K562 (cell line): ENCODE data around the gene RCL1. TPM values are rescaled to one million over a fixed set of nuclear protein-coding genes. Genes with fewer than 3 reads are reported as not detected.

Experiments
- ATAC-seq: fragments of 200-7000 bp; cut with Tn5 transposase; 3 replicates; pipeline ENCODE4 v1.9.1; 2020; ENCODE audit warnings: moderate library complexity
- BruUV-seq: library from RNA; stranded (reverse); fragments of 400-500 nt; replicated peaks from 2 replicates; lab custom pipeline; 2021; lab: Mats Ljungman, UMichigan
- CTCF ChIA-PET: fragments of 300-600 bp; formaldehyde crosslinking; extraction: SDS; loops from one replicate; lab custom pipeline; 2021; ENCODE audit warnings: low intra/inter-chr PET ratio; lab: Yijun Ruan, JAX
- POLR2A ChIA-PET: fragments of 300-600, 350-650 bp; sonication (Branson Sonifier 250); formaldehyde crosslinking; extraction: SDS; loops from one replicate; lab custom pipeline; 2021; ENCODE audit warnings: antibody characterized with exemption, inconsistent platforms; lab: Yijun Ruan, JAX
- DNase-seq, 4 experiments: peaks; one replicate each; pipeline versions ENCODE4 v3.0.0 to v3.0.0-alpha.2; 2011 to 2018; ENCODE audit warnings: low spot score in 3 of 4, mixed read lengths in 3 of 4; ENCODE audit errors: extremely low read depth in 1 of 4
- FAIRE-seq: peaks from 2 replicates; lab custom pipeline; 2011; peaks lifted over from hg19 to GRCh38; lab: Jason Lieb, UNC
- H2AFZ ChIP-seq: 2 replicates; pipeline ENCODE4 v1.6.0; 2011; ENCODE audit warnings: low read depth, low read length, control low read depth, inconsistent platforms
- H3K27ac ChIP-seq: fragments of 200-600 bp; 3 replicates; pipeline ENCODE4 v1.8.0; 2011; ENCODE audit warnings: low read depth, mild to moderate bottlenecking, control low read depth, inconsistent platforms, low read length, moderate library complexity, mixed read lengths; ENCODE audit errors: extremely low read depth
- H3K27me3 ChIP-seq, 2 experiments: fragments of 300-600 bp in 1 of 2; 2 replicates in 1 of 2; 3 replicates in 1 of 2; pipeline versions ENCODE4 v1.6.0 to v1.8.0; 2011; ENCODE audit warnings: inconsistent platforms in 2 of 2, low read length in 2 of 2, mild to moderate bottlenecking in 1 of 2, mixed read lengths in 1 of 2, moderate library complexity in 1 of 2; ENCODE audit not compliant: control insufficient read depth in 2 of 2, insufficient read depth in 2 of 2
- H3K36me3 ChIP-seq: fragments of 300-600 bp; 3 replicates; pipeline ENCODE4 v1.8.0; 2011; ENCODE audit warnings: mild to moderate bottlenecking, low read length, inconsistent platforms; ENCODE audit not compliant: control insufficient read depth, insufficient read depth
- H3K4me1 ChIP-seq, 2 experiments: fragments of 200-600 bp in 1 of 2; replicated peaks in 1 of 2; 2 replicates in 1 of 2; 3 replicates in 1 of 2; pipeline versions ENCODE4 v1.5.1 to v1.8.0; 2011; ENCODE audit warnings: inconsistent platforms in 2 of 2, low read length in 2 of 2, mild to moderate bottlenecking in 1 of 2, mixed read lengths in 1 of 2, moderate library complexity in 1 of 2; ENCODE audit not compliant: control insufficient read depth in 2 of 2, insufficient read depth in 2 of 2
- H3K4me2 ChIP-seq: 2 replicates; pipeline ENCODE4 v1.6.1; 2011; ENCODE audit warnings: low read length, control low read depth, inconsistent platforms, mixed read lengths; ENCODE audit not compliant: insufficient read depth
- H3K4me3 ChIP-seq: fragments of 200-600 bp; sonication (generic), shearing (Covaris generic); 2 replicates; pipeline ENCODE4 v1.5.1; 2016; ENCODE audit warnings: control low read depth, inconsistent platforms
- H3K79me2 ChIP-seq: fragments of 200-600 bp; 3 replicates; pipeline ENCODE4 v1.8.0; 2011; ENCODE audit warnings: low read length, inconsistent platforms; ENCODE audit not compliant: control insufficient read depth, insufficient read depth
- H3K9ac ChIP-seq, 2 experiments: 2 replicates each; pipeline versions ENCODE4 v1.6.0 to v1.6.1; 2011; ENCODE audit warnings: low read depth in 2 of 2, low read length in 2 of 2, control low read depth in 1 of 2, inconsistent platforms in 1 of 2, mild to moderate bottlenecking in 1 of 2, mixed read lengths in 1 of 2; ENCODE audit not compliant: insufficient read depth in 1 of 2
- H3K9me1 ChIP-seq: one replicate; pipeline ENCODE4 v1.6.0; 2011; ENCODE audit warnings: inconsistent platforms, mild to moderate bottlenecking, low read length, moderate library complexity; ENCODE audit not compliant: control insufficient read depth, insufficient read depth
- H3K9me3 ChIP-seq: replicated peaks from 2 replicates; pipeline ENCODE4 v1.5.1; 2011; ENCODE audit warnings: low read depth, low read length, inconsistent platforms; ENCODE audit not compliant: control insufficient read depth, insufficient read depth
- H4K20me1 ChIP-seq: replicated peaks from 2 replicates; pipeline ENCODE4 v1.6.1; 2011; ENCODE audit warnings: low read length, inconsistent platforms, mixed read lengths; ENCODE audit not compliant: control insufficient read depth, insufficient read depth
- ETS1 ChIP-seq: conservative IDR thresholded peaks from 2 replicates; pipeline ENCODE4 v1.6.1; 2011; ENCODE audit warnings: low read depth, mild to moderate bottlenecking, low read length; ENCODE audit not compliant: control insufficient read depth
- L3MBTL2 ChIP-seq: fragments of 450-650 bp; IDR thresholded peaks from 2 replicates; pipeline ENCODE4 v1.6.1; 2016; ENCODE audit warnings: mild to moderate bottlenecking, moderate library complexity
- ZNF407 ChIP-seq: fragments of 450-650 bp; IDR thresholded peaks from 2 replicates; pipeline ENCODE4 v1.6.1; 2016; ENCODE audit warnings: low read depth
- WGBS: fragments of 100-300 bp; shearing (Covaris generic); methylation state at CpG from one replicate; pipeline ENCODE4 v1.1.6; 2016; ENCODE audit warnings: low coverage, mixed read lengths; ENCODE audit not compliant: insufficient coverage; ENCODE audit errors: missing lambda C conversion rate; 5-methylcytosine and 5-hydroxymethylcytosine counted together
- in situ Hi-C: fragments of 300-500 bp; cut with MboI; formaldehyde crosslinking; loops from 4 replicates; pipeline ENCODE4 v1.15.0; 2018; ENCODE audit warnings: inconsistent platforms, mixed read lengths
- intact Hi-C: fragments of 100-400 bp; cut with micrococcal nuclease; formaldehyde crosslinking; loops from 2 replicates; pipeline ENCODE4 v1.14.2; 2022
- polyA plus RNA-seq, 8 experiments: library from polyadenylated mRNA; depleted of rRNA in 4 of 8; stranded (reverse) in 5 of 8; unstranded in 3 of 8; fragments of >200 nt; fragmentation: Nextera tagmentation in 2 of 8; fragmentation: Illumina TruSeq in 1 of 8; extraction: Ambion mirVana in 2 of 8; extraction: Trizol in 1 of 8; gene quantifications; 2 replicates each; pipeline versions ENCODE4 v1.2.1 to v1.2.3, GENCODE V29; 2011 to 2014; ENCODE audit warnings: inconsistent platforms in 1 of 8, missing spikeins in 1 of 8
- total RNA-seq, 7 experiments: library from RNA; depleted of rRNA in 6 of 7; stranded (reverse); fragments of >200 nt in 6 of 7; fragmentation: Illumina TruSeq in 2 of 7; extraction: Trizol in 2 of 7; gene quantifications; 2 replicates each; pipeline versions ENCODE4 v1.2.1 to v1.2.3, GENCODE V29; 2011 to 2021; ENCODE audit warnings: low replicate concordance in 1 of 7

Gene RCL1
- total and polyA plus RNA-seq, 9 of the 15 experiments (the other 6 are each of a cell fraction or from before 2014, with no cell fraction given) = 24.0 to 67.7 (median 38.6) TPM

- FAIRE-seq (peak; percentile 54), DNase-seq (no peak), ATAC-seq (peak; percentile 23; the same call in 1 of the 3 replicates)
- Histone ChIP-seq H3K4me1 (peaks cover 7 to 8% of the 10 kb centered on the region in 2 experiments; a peak in 3 of 5 replicates), H4K20me1 (no peaks in the 10 kb centered on the region), H3K4me2 (peak overlapping the region; percentile 21), H2AFZ (peak overlapping the region; percentile 38; the same call in 1 of the 2 replicates), H3K36me3 (peaks cover 18% of the 10 kb centered on the region; the same call in 1 of the 3 replicates), H3K4me3 (no peak overlapping the region), H3K79me2 (no peaks in the 10 kb centered on the region), H3K27ac (peak overlapping the region; percentile 34; the same call in 2 of the 3 replicates), H3K9me3 (no peaks in the 10 kb centered on the region), H3K27me3 (no peaks in the 10 kb centered on the region), H3K9ac (no peak overlapping the region), H3K9me1 (no peaks in the 10 kb centered on the region)
- in situ Hi-C loops = no loop called here
- BruUV-seq = no TSS peak
- POLR2A ChIA-PET = interaction anchor here (1.5 kb wide), 1 partner anchor 21 kb away, joined by 3 read pairs; no protein-coding TSS in a partner anchor
- intact Hi-C loops = no loop called here
- CTCF ChIA-PET = no interaction called here
- 22% methylated on average over 6 of the region's 6 CpGs for WGBS
- TF ChIP-seq L3MBTL2 (peak; percentile 44; the same call in 1 of the 2 replicates), ZNF407 (no peak), ETS1 (no peak)
These were observed 94.0 kb downstream of the RCL1 start for GRCh38 chr9:4886698-4887097.
